Thyroid gland (tissue), 4 donors: Measurements from ENCODE around the gene MOSPD3.

Experiments used
- POLR2A ChIP-seq, 2 donors: fragments of 450-650 bp; IDR thresholded peaks; one replicate each; pipeline ENCODE4 v1.6.1; 2017; ENCODE audit warnings: antibody characterized with exemption in 2 of 2, mild to moderate bottlenecking in 2 of 2, moderate library complexity in 1 of 2
- TF ChIP-seq, protein P1 (sequence below), 6 experiments: fragments of 200-600 bp in 3 of 6; fragments of 450-650 bp in 3 of 6; sonication (generic) in 3 of 6; IDR thresholded peaks; one replicate each; pipeline ENCODE4 v1.5.1; 2016 to 2019; ENCODE audit warnings: antibody characterized with exemption in 6 of 6, mild to moderate bottlenecking in 2 of 6, inconsistent platforms in 1 of 6, moderate library complexity in 1 of 6

DNA sequence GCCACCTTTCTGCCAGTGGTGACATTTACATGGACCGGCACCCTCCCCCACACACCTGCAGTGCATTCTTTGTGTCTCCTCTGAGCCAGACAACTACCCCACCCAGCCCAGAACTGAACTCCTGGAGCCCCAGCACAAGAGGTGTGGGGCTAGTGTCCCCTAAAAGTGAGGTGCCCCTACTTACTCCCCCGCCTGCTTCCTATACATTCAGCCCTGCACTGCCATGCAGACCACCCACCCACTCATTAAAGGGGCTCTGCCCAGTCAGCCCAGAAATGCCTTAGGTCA is 40.6 kb upstream of the MOSPD3 start:
- no peak for TF ChIP-seq POLR2A (IDR thresholded peaks at IDR 0.05)
- TF ChIP-seq, protein P1, sequence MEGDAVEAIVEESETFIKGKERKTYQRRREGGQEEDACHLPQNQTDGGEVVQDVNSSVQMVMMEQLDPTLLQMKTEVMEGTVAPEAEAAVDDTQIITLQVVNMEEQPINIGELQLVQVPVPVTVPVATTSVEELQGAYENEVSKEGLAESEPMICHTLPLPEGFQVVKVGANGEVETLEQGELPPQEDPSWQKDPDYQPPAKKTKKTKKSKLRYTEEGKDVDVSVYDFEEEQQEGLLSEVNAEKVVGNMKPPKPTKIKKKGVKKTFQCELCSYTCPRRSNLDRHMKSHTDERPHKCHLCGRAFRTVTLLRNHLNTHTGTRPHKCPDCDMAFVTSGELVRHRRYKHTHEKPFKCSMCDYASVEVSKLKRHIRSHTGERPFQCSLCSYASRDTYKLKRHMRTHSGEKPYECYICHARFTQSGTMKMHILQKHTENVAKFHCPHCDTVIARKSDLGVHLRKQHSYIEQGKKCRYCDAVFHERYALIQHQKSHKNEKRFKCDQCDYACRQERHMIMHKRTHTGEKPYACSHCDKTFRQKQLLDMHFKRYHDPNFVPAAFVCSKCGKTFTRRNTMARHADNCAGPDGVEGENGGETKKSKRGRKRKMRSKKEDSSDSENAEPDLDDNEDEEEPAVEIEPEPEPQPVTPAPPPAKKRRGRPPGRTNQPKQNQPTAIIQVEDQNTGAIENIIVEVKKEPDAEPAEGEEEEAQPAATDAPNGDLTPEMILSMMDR (IDR thresholded peaks at IDR 0.05): no peak
